Measurements from ENCODE around the gene SH3BP2.

SH3BP2 gene

GRCh38 chr4:2860391-2861348 is 67.8 kb downstream of the SH3BP2 start:
- POLR2A ChIA-PET: no interaction called here
- DNase-seq (ENCODE audit: extremely low spot score): no peak
- CTCF ChIA-PET: interaction anchor here (1.1 to 3.4 kb wide), 10 partner anchors 8 to 118 kb away, joined by 3 to 14 read pairs (median 4); no protein-coding TSS in a partner anchor
- TF ChIP-seq, protein P1, sequence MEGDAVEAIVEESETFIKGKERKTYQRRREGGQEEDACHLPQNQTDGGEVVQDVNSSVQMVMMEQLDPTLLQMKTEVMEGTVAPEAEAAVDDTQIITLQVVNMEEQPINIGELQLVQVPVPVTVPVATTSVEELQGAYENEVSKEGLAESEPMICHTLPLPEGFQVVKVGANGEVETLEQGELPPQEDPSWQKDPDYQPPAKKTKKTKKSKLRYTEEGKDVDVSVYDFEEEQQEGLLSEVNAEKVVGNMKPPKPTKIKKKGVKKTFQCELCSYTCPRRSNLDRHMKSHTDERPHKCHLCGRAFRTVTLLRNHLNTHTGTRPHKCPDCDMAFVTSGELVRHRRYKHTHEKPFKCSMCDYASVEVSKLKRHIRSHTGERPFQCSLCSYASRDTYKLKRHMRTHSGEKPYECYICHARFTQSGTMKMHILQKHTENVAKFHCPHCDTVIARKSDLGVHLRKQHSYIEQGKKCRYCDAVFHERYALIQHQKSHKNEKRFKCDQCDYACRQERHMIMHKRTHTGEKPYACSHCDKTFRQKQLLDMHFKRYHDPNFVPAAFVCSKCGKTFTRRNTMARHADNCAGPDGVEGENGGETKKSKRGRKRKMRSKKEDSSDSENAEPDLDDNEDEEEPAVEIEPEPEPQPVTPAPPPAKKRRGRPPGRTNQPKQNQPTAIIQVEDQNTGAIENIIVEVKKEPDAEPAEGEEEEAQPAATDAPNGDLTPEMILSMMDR (IDR thresholded peaks at IDR 0.05; ENCODE audit: control extremely low read depth, extremely low read depth, low read depth, missing control alignments): no peak

- CTCF ChIA-PET: interaction anchor here (1.1 to 3.4 kb wide), 10 partner anchors 9 to 116 kb away, joined by 3 to 14 read pairs (median 4); no protein-coding TSS in a partner anchor
- TF ChIP-seq, protein P1 (IDR thresholded peaks at IDR 0.05; ENCODE audit: control extremely low read depth, extremely low read depth, low read depth, missing control alignments): no peak
- POLR2A ChIA-PET: interaction anchor here (0.7 kb wide), 1 partner anchor 12 kb away, joined by 3 read pairs; no protein-coding TSS in a partner anchor
- DNase-seq (ENCODE audit: extremely low spot score): no peak
These were observed 68.9 kb downstream of the SH3BP2 start for GRCh38 chr4:2861631-2862436.

- CTCF ChIA-PET: interaction anchor here (1.0 to 3.4 kb wide), 9 partner anchors 10 to 50 kb away, joined by 3 to 14 read pairs (median 4); no protein-coding TSS in a partner anchor
- no peak for DNase-seq (ENCODE audit: extremely low spot score)
- TF ChIP-seq, protein P1 (IDR thresholded peaks at IDR 0.05; ENCODE audit: control extremely low read depth, extremely low read depth, low read depth, missing control alignments): no peak
- POLR2A ChIA-PET: interaction anchor here (0.7 kb wide), 1 partner anchor 13 kb away, joined by 3 read pairs; no protein-coding TSS in a partner anchor
These were observed 69.6 kb downstream of the SH3BP2 start for GRCh38 chr4:2862528-2862927.

GRCh38 chr4:2863649-2864048 is 70.8 kb downstream of the SH3BP2 start:
- no peak for DNase-seq (ENCODE audit: extremely low spot score)
- POLR2A ChIA-PET: no interaction called here
- TF ChIP-seq, protein P1 (IDR thresholded peaks at IDR 0.05; ENCODE audit: control extremely low read depth, extremely low read depth, low read depth, missing control alignments): no peak
- CTCF ChIA-PET: no interaction called here

DNA sequence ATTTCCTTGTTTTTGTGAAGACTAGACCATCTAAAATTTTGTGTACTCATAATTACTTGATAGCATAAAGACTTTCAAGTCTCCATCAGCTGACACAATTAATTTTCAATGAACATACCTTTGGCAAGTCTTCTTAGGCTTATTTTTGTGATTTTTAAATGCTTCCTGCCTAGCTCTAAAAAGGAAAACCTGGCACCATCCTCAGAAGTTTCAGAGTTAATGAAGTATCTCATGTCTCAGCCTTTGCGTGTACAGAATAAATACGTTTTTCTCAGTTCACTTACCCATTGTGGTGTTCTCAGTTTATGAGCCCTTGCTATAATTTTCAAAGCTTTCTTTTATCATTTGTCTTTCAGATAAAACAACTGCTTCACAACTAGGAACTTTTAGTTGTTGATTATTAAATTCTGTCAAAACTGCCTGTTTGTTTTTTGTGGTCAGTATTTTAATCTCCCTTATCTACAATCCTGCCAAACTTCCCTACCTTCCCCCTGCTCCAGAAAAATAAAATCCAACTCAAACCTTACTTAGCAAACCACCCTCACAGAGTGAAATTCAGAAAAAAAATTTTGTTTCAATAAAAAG is 72.4 kb downstream of the SH3BP2 start:
- DNase-seq (ENCODE audit: extremely low spot score): no peak
- TF ChIP-seq, protein P1 (IDR thresholded peaks at IDR 0.05; ENCODE audit: control extremely low read depth, extremely low read depth, low read depth, missing control alignments): no peak
- CTCF ChIA-PET: interaction anchor here (0.8 kb wide), 1 partner anchor 12 kb away, joined by 4 read pairs; no protein-coding TSS in a partner anchor
- POLR2A ChIA-PET: no interaction called here
